Right cardiac atrium (tissue), 5 donors: ENCODE data around the gene POLR3K. TPM values are rescaled to one million over a fixed set of nuclear protein-coding genes. Genes with fewer than 3 reads are reported as not detected.

Experiments
- ATAC-seq, 2 donors: fragments of 200-7000 bp; cut with Tn5 transposase; one replicate each; pipeline versions ENCODE4 v1.8.0 to v1.9.1; 2020; ENCODE audit warnings: moderate library complexity in 2 of 2, mild to moderate bottlenecking in 1 of 2
- DNase-seq, 3 donors: peaks; one replicate each; pipeline ENCODE4 v3.0.0-alpha.2; 2020
- H3K27ac ChIP-seq: one replicate; pipeline ENCODE4 v1.5.1; 2013; ENCODE audit warnings: mild to moderate bottlenecking, low read length, control low read depth, moderate library complexity
- H3K27me3 ChIP-seq: one replicate; pipeline ENCODE4 v1.6.1; 2013; ENCODE audit not compliant: control insufficient read depth, insufficient read depth
- H3K4me1 ChIP-seq: one replicate; pipeline ENCODE4 v1.6.1; 2013; ENCODE audit warnings: low read length; ENCODE audit not compliant: control insufficient read depth, insufficient read depth
- H3K4me3 ChIP-seq: one replicate; pipeline ENCODE4 v1.5.1; 2013; ENCODE audit warnings: low read length, control low read depth
- H3K9me3 ChIP-seq: one replicate; pipeline ENCODE4 v1.6.1; 2013; ENCODE audit warnings: low read length; ENCODE audit not compliant: control insufficient read depth
- WGBS: extraction: QIAGEN DNeasy Blood & Tissue Kit; methylation state at CpG from one replicate; pipeline ENCODE4 v1.1.7; 2013; 5-methylcytosine and 5-hydroxymethylcytosine counted together
- intact Hi-C, 4 donors: fragments of 100-400 bp; cut with DNase I; formaldehyde crosslinking; loops; one replicate each; pipeline versions ENCODE4 v1.11.0 to v1.14.0; 2022 to 2023
- long read RNA-seq, 4 donors: library from polyadenylated mRNA; unstranded; transcript quantifications; one replicate each; pipeline ENCODE4 v2.0.0, GENCODE V29; 2020 to 2021
- polyA plus RNA-seq: library from polyadenylated mRNA; stranded (reverse); fragments of 200-250 nt; gene quantifications from one replicate; pipeline ENCODE4 v1.2.3, GENCODE V29; 2013
- total RNA-seq, 4 donors: library from RNA; stranded (reverse); fragmentation: NEBNext Ultra II Directional; extraction: Animal tissue kit (Norgen Biotek cat#: 25700); gene quantifications; one replicate each; pipeline ENCODE4 v1.2.1, GENCODE V29; 2021
- donor health status: healthy with polysubstance abuse.
- donor health status: DM: no; HTN: yes; CAD: no.
- donor health status: DM: no; HTN: no; CAD: no.
- donor health status: DM: no; HTN: yes; CAD: no; lungs with severe emphysema.
- donor health status: DM: yes; HTN: yes; CAD: no.

POLR3K gene
- total RNA-seq = 10 to 100 TPM in 3 of 4 donors, 1 to 10 TPM in 1; 9.8 to 13.4 (median 11.6) TPM
- polyA plus RNA-seq = 11.2 TPM
- long read RNA-seq, donor 1, transcript POLR3K-201 (3 exons, 1,392 nt) = major isoform, 19 of 20 reads
- long read RNA-seq, donor 1, partial matches to known transcripts = 0 of 20 reads
- long read RNA-seq, donor 1, other reads (novel, unspliced or antisense) = 1 of 20 reads
- long read RNA-seq, donor 2, transcript POLR3K-201 (3 exons, 1,392 nt) = major isoform, 12 of 13 reads
- long read RNA-seq, donor 2, partial matches to known transcripts = 1 of 13 reads
- long read RNA-seq, donor 2, other reads (novel, unspliced or antisense) = 0 of 13 reads
- long read RNA-seq, donor 3, transcript POLR3K-201 (3 exons, 1,392 nt) = major isoform, 5 of 5 reads
- long read RNA-seq, donor 3, partial matches to known transcripts = 0 of 5 reads
- long read RNA-seq, donor 3, other reads (novel, unspliced or antisense) = 0 of 5 reads
- long read RNA-seq, donor 4, transcript POLR3K-201 (3 exons, 1,392 nt) = major isoform, 8 of 9 reads
- long read RNA-seq, donor 4, partial matches to known transcripts = 0 of 9 reads
- long read RNA-seq, donor 4, other reads (novel, unspliced or antisense) = 1 of 9 reads

- no peaks in the 10 kb centered on the region for H3K4me1 ChIP-seq
- H3K27me3 ChIP-seq = no peaks in the 10 kb centered on the region
- whole genome bisulfite sequencing = under 1% methylated on average over 91 of the region's 91 CpGs
- H3K9me3 ChIP-seq = no peaks in the 10 kb centered on the region
- ATAC-seq = peak; percentile 96
- intact Hi-C loops = no loop called here
- H3K27ac ChIP-seq = peak within 1 kb of the TSS; percentile 76
- DNase-seq = peak; percentile 99 to 100 (median 100)
- peak within 1 kb of the TSS; percentile 64 for H3K4me3 ChIP-seq
These were observed at the start of gene POLR3K, which contains the start of gene SNRNP25 for GRCh38 chr16:53346-54236. Gene POLR3K (minus strand): TSS chr16:53608. CDS start chr16:53586, 22 bp downstream. Gene SNRNP25 (plus strand): TSS chr16:53828. CDS start chr16:54017, 189 bp downstream.

- peak overlapping the region; percentile 65 for H3K27ac ChIP-seq
- no peaks in the 10 kb centered on the region for H3K9me3 ChIP-seq
- no peak overlapping the region for H3K4me3 ChIP-seq
- H3K4me1 ChIP-seq = peaks cover 16% of the 10 kb centered on the region
- no peaks in the 10 kb centered on the region for H3K27me3 ChIP-seq
- ATAC-seq (peak; percentile 82 to 87), DNase-seq (peak; percentile 80 to 91 (median 89))
- intact Hi-C loops = no loop called here
- WGBS = 28% methylated on average over 19 of the region's 19 CpGs
These were observed 48.9 kb upstream of the POLR3K start for GRCh38 chr16:102060-102855.

GRCh38 chr16:101586-101985 is 48.2 kb upstream of the POLR3K start:
- WGBS = 72% methylated on average over 6 of the region's 6 CpGs
- H3K4me3 ChIP-seq = no peak overlapping the region
- intact Hi-C loops = no loop called here

GRCh38 chr16:100989-101388 is 47.6 kb upstream of the POLR3K start:
- Histone ChIP-seq H3K4me1 (peaks cover 16% of the 10 kb centered on the region), H3K9me3 (no peaks in the 10 kb centered on the region), H3K27me3 (no peaks in the 10 kb centered on the region), H3K27ac (no peak overlapping the region), H3K4me3 (no peak overlapping the region)
- intact Hi-C loops = no loop called here
- DNase-seq = peak in 1 of 3 donors; percentile 48
- ATAC-seq = no peak
- WGBS = 81% methylated on average over 5 of the region's 5 CpGs

More at GRCh38 chr16:101586-101985, 48.2 kb upstream of the POLR3K start:
- Histone ChIP-seq H3K27ac (peak overlapping the region; percentile 65), H3K27me3 (no peaks in the 10 kb centered on the region), H3K9me3 (no peaks in the 10 kb centered on the region), H3K4me1 (peaks cover 16% of the 10 kb centered on the region)
- DNase-seq = peak in 1 of 3 donors; percentile 56
- peak in 1 of 2 donors; percentile 2 for ATAC-seq

GRCh38 chr16:97822-98221 is 44.4 kb upstream of the POLR3K start:
- no peak overlapping the region for H3K4me3 ChIP-seq
- DNase-seq (peak in 1 of 3 donors; percentile 46), ATAC-seq (no peak)
- no peak overlapping the region for H3K27ac ChIP-seq
- peaks cover 15% of the 10 kb centered on the region for H3K4me1 ChIP-seq
- no peaks in the 10 kb centered on the region for H3K9me3 ChIP-seq
- H3K27me3 ChIP-seq = no peaks in the 10 kb centered on the region
- WGBS = 93% methylated on average over 8 of the region's 8 CpGs
- intact Hi-C loops = loop anchor here (2.0 kb wide), 2 partner anchors 31 to 33 kb away; no protein-coding TSS in a partner anchor

GRCh38 chr16:96935-97381 is 43.5 kb upstream of the POLR3K start:
- Histone ChIP-seq H3K4me3 (no peak overlapping the region), H3K9me3 (no peaks in the 10 kb centered on the region), H3K4me1 (peaks cover 7% of the 10 kb centered on the region), H3K27ac (no peak overlapping the region), H3K27me3 (no peaks in the 10 kb centered on the region)
- 8% methylated on average over 11 of the region's 11 CpGs for WGBS
- ATAC-seq (peak; percentile 76 to 77), DNase-seq (peak; percentile 90 to 96 (median 95))
- intact Hi-C loops = loop anchor here (2.0 kb wide), 2 partner anchors 30 to 32 kb away; no protein-coding TSS in a partner anchor

GRCh38 chr16:94918-95265 is 41.5 kb upstream of the POLR3K start:
- Histone ChIP-seq H3K27ac (no peak overlapping the region), H3K9me3 (no peaks in the 10 kb centered on the region), H3K4me1 (no peaks in the 10 kb centered on the region), H3K27me3 (no peaks in the 10 kb centered on the region), H3K4me3 (no peak overlapping the region)
- WGBS = 88% methylated on average over 5 of the region's 5 CpGs
- DNase-seq = no peak
- intact Hi-C loops = no loop called here
- no peak for ATAC-seq

- Histone ChIP-seq H3K4me1 (no peaks in the 10 kb centered on the region), H3K27ac (no peak overlapping the region), H3K4me3 (no peak overlapping the region), H3K27me3 (no peaks in the 10 kb centered on the region), H3K9me3 (no peaks in the 10 kb centered on the region)
- DNase-seq = peak in 1 of 3 donors; percentile 44
- intact Hi-C loops = no loop called here
- 81% methylated on average over 15 of the region's 15 CpGs for WGBS
- ATAC-seq = no peak
These were observed 39.3 kb upstream of the POLR3K start for GRCh38 chr16:92431-93339.

- Histone ChIP-seq H3K4me1 (no peaks in the 10 kb centered on the region), H3K9me3 (no peaks in the 10 kb centered on the region), H3K27me3 (no peaks in the 10 kb centered on the region), H3K27ac (peak overlapping the region; percentile 3), H3K4me3 (no peak overlapping the region)
- intact Hi-C loops = no loop called here
- peak in 2 of 3 donors; percentile 53 to 63 for DNase-seq
- peak; percentile 34 to 63 for ATAC-seq
- 47% methylated on average over 9 of the region's 9 CpGs for WGBS
These were observed 38.1 kb upstream of the POLR3K start for GRCh38 chr16:91484-91883.
